DMS153 treated with DMSO at 0.1 percent for 48 hours (cell line): Measurements from ENCODE around the gene NPAS3.

Source experiments
- DNase-seq: peaks from one replicate; lab custom pipeline; 2025; ENCODE audit not compliant: unreplicated experiment; lab: John Stamatoyannopoulos, UW

Gene NPAS3

DNA sequence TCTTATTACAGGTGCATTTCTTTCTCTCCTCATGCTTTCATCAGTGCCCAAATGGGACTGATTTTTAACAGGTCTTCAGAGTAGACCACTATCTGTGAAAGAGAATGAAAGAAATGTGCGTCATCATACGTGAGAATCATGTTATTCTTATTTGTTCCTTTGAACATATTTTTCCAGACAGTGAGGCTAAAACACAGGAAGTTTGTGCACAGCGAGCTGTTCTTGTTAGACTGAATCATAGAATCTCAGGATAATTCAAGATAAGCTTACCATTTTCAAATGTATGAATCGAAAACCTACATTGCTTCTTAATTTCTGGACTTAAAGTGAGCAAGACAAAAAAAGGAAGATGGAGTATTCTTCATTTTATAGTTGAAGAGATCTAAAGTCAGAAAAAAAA, 629.1 kb downstream of the NPAS3 start:
- DNase-seq = no peak

GRCh38 chr14:33568935-33569579, 630.4 kb downstream of the NPAS3 start:
- no peak for DNase-seq

DNA sequence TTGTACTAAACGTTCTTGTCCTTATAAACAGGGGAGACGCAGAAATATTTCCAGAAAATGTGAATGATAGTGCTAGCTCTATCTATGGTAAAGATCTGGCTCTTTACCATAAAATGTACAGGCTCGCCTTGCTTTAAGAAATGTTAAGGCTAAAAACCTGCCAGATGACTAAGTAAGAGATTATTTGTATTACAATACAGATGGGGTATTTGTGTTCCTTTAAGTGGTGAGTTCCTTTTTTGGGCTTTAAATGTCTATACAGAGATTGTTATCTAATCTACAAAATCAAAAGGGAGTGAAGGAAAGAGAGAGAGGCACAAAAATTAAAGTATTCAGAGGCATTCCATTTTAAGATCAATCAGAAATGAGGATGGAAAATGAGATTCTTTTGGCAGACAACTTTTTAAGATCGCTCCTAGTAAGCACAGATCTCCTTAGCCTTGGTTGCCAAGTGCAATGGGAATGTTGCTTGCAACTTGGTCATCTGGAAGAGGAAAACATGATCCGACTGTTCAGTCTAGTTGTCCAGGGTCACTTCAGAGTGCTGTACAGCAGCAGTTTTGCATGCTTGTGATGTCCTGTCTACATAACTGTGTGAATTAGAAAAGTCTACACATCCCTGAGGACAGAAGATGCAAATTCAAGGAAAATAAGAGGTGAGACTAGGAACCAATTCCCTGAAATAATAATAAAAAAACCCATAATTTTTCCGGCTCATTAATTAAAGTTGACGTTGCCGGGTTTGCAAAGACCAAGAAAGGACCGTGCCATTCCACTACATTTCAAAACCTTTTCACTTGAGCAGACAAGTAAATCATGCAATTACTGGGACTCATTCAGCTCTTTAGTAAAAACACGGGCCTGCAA, 631.4 kb downstream of the NPAS3 start:
- DNase-seq = no peak

- DNase-seq = no peak
These were observed 632.1 kb downstream of the NPAS3 start for GRCh38 chr14:33570694-33571310.

- DNase-seq = no peak
These were observed 634.7 kb downstream of the NPAS3 start for GRCh38 chr14:33573301-33573880.

DNA sequence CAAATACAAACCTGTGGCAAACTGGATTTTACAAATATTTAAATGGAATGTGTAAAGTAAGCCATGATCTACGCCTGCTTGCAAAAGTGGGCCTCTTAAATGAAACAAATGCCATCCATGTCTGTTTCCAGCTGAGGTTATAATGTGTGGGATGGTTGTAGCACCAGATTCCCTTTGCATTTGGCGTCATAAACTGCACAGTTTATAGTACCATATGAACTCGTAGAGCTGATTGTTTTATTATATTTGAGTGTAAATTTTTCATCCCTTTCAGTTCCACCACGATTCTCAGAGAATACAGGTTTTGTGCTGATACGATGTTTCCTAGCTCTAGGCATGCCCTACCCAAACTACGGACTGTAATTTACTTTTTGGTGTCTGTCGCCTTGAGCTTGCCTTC, 637.3 kb downstream of the NPAS3 start:
- DNase-seq = no peak

DNA sequence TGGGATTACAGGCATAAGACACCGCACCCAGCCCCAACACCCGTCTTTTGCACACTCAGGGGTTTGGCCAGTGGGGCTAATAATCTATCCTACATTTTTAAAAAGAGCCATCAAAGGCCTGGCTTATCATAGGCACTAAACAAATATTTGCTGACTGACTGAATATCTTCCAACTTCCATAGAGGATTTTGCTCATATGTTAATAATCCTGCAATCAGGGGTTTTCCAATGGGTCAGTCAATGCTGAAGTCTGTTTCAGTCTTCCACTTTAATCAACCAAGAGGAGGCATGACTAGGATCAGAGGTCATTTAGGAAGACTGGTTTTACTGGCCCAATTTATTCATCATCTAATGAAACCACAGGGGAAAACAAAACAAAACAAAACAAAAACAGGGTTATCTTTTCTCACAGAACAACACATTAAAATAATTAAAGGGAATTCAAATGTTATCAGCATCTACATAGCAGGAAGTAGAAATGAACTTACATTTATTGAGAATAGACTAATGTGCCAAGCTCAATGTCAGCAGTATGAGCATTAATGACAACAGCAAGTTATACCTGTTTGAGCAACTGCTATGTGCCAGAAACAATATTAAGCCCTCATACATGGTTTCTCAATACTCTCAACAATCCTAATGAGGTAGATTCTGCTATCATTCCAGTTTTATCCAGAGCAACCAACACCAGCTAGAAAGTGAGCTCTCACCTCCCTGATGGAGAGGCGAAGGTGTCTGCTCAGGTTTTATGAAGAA, 640.0 kb downstream of the NPAS3 start:
- DNase-seq = no peak

GRCh38 chr14:33580231-33580749, 641.6 kb downstream of the NPAS3 start:
- DNase-seq = no peak

DNA sequence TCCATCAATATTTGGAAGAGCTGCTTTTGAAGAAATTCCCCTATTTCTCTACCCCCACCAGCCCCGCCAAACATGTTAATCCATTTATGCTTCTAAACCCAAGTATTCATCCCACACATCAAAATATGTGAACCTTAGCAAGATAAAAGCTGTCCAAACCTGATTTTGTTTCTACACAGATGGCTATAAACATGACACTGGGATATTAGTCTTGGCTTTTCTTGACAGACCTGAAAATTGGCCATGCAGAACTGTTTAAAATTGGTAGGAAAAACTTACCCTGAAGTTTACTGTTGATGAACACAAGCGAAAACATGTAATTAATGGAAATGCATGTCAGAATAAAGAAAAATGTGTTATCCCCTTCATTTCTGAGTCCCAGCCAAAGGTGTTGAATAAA, 642.2 kb downstream of the NPAS3 start:
- no peak for DNase-seq

GRCh38 chr14:33584697-33585096, 646.0 kb downstream of the NPAS3 start:
- DNase-seq = no peak

DNA sequence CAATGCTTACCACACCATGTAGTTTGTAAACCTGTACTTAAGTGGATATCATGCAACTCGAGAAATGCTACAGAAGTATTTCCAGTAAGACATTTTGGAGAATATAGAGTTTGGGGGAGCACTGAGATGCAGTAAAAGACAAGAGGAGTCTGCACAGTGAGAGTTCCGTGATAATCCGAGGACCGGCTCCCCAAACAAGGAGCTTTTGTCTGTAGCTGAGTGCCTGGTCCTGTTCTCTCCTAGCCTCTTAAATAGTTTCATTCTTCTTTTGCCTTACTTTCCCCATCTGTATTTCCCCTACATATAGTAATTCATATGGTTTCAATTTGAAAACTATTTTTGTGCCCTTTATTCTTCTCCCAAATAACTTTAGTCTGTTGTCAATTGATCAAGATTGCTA, 648.1 kb downstream of the NPAS3 start:
- no peak for DNase-seq

GRCh38 chr14:33587791-33588190, 649.1 kb downstream of the NPAS3 start:
- DNase-seq = no peak

GRCh38 chr14:33588771-33589170, 650.1 kb downstream of the NPAS3 start:
- no peak for DNase-seq

DNA sequence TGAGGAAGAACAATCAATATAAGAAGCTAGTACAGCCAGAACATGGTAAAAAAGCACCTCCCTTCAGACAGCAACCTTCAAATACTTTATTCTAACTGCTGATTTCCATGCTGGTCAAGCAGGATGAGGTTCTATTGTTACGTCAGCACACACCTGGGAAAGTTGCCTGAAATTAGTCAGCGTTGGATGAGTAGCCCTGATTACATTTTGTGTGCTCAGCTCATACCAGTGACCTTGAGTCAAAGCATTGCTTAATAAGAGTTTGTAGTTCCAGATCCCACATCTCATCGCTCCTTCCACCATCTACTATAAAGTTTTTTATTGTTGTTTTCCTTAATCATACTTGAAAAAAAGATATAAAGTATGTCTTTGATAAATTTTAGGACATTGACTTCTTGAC, 650.7 kb downstream of the NPAS3 start:
- DNase-seq = no peak

- no peak for DNase-seq
These were observed 652.4 kb downstream of the NPAS3 start for GRCh38 chr14:33590891-33591630.

DNA sequence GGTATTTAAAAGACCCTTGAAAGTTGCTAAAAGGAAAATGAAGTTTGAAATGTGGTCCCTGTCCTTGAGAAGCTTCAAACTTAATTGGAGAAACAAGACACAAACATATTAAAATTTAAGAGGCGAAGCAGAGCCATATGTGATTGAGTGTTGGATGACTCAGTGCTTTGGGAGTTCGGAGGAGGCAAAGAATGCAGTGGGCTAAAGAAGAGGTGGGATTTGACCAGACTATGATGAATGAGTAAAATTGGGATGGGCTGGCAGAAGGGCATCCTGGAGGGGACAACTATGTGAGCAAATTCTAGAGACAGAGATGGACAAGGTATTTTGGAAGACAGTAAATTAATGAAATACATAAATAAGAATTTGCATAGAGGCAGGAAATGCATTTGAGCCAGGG, 653.6 kb downstream of the NPAS3 start:
- no peak for DNase-seq

DNA sequence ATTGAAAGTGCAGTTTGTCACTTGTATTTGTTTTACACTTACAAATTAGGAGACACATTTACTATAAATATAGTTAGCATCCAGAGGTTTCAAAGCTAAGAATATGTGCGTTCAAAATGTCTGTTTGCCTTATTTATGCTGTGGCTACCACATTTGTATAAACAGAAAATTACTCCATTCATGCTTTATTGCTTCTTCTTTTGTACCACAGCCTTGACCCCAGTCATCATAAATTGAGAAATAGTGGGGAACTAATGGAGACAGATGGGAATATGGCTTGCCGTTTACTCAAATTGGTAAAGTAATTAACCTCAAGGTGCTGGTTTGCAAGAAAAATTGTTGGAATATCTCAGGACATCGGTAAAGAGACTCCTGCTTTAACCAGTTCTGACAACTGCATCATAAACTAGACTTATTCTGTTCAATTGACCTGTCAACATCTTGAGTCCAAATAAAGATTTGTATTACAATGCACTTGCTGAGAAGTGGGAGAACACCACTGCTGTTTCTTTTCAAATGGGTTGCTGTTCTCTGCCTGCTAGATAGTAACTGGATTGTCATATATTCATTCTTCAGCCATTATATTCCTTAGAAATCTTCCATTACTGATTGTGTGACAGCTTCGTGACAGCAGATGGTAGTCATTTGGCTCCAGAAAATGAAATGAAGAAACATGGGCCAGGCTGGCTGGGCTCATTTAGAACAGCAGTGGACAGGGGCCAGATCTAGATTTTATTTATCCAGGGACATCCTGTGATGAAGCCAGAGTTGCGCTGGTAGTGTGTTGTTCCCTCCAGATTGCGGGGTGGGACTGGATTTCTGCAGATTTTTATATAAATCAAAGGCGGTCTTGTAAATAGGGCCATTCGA, 657.8 kb downstream of the NPAS3 start:
- DNase-seq = no peak

DNA sequence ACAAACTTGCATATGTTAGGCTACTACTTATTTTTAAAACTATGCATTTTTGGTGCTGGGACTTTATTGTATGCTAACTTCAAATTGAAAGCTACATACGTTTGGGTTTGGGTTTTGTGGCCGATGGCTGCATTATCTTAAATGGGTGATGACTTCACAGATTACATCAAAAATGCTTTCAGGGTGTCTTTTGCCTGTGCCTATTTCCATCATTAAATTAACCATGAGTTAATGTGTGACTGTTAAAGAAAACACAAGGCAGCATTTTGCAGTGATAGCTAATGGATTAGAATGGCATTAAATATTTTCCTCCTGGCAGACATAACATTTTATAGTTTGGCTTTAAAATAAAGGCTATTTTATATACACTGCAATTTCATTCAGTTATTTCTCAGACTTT, 659.9 kb downstream of the NPAS3 start:
- DNase-seq = no peak

GRCh38 chr14:33602396-33602795, 663.7 kb downstream of the NPAS3 start:
- no peak for DNase-seq
